GM19193 (cell line): ENCODE data around the gene TRIM74.
"Not testable (repeated sequence)": the region's sequence is repeated elsewhere in the genome, so short reads cannot be mapped to it uniquely, and the experiment has no call there.

Source experiments
- POLR2A ChIP-seq: IDR thresholded peaks from 4 replicates; pipeline ENCODE4 v1.6.1; 2011; ENCODE audit not compliant: insufficient read depth, insufficient read length; ENCODE audit errors: extremely low read depth

The TRIM74 gene

GRCh38 chr7:72968980-72969516 is at the start of gene TRIM74:
Gene TRIM74 (minus strand): TSS chr7:72969466. CDS start chr7:72966157, 3,309 bp downstream.
- not testable (repeated sequence) for TF ChIP-seq POLR2A

DNA sequence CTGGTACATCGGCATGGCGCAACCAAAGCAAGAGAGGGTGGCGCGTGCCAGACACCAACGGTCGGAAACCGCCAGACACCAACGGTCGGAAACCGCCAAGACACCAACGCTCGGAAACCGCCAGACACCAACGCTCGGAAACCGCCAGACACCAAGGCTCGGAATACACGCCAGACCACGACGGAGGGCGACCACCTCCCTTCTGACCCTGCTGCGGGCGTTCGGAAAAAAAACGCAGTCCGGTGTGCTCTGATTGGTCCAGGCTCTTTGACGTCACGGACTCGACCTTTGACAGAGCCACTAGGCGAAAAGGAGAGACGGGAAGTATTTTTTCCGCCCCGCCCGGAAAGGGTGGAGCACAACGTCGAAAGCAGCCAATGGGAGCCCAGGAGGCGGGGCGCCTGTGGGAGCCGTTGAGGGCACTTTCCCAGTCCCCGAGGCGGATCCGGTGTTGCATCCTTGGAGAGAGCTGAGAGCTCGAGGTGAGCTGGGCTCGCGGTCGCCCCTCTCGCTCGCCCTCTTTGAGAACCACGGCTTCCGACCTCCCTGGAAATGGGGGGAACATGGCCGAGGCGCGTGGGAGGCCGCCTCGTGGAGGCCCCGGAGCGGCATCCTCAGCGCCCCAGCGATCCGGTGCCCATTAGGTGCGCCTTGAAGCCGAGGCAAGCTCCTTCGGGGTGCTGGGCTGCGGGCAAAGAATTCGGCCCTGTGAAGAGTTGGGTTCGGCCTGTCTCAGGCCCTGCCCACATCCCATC is 36.6 kb upstream of the TRIM74 start:
- peak; percentile 76 for TF ChIP-seq POLR2A

GRCh38 chr7:72954563-72955198 is 14.6 kb downstream of the TRIM74 start:
- peak; percentile 33 for TF ChIP-seq POLR2A

DNA sequence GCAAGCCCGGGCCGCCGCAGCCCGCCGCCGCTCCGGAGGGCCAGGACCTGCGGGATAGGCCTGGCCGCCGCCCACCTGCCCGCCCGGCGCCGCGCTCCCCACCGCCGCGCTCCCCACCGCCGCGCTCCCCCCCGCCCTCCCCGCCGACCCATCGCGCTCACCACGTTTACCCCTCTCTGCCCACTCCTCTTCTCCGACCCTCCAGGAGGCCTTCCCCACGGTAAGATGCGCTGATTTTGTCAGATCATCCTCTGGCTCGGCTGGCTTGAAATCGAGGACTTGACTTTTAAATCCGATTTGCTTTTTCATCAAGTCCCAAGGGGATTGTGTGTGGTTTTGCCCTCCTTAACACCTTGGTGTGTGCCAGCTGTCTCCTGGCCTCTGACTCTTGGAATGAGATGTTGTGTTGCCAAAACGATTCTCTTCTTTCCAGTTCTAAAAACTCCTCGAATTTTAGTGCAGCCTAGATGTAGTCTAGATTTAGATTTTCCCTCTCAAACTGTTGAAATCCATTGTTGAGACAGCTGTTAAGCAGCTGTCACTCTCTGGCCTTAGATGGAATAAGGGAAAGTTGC is 43.6 kb downstream of the TRIM74 start:
- no peak for TF ChIP-seq POLR2A

DNA sequence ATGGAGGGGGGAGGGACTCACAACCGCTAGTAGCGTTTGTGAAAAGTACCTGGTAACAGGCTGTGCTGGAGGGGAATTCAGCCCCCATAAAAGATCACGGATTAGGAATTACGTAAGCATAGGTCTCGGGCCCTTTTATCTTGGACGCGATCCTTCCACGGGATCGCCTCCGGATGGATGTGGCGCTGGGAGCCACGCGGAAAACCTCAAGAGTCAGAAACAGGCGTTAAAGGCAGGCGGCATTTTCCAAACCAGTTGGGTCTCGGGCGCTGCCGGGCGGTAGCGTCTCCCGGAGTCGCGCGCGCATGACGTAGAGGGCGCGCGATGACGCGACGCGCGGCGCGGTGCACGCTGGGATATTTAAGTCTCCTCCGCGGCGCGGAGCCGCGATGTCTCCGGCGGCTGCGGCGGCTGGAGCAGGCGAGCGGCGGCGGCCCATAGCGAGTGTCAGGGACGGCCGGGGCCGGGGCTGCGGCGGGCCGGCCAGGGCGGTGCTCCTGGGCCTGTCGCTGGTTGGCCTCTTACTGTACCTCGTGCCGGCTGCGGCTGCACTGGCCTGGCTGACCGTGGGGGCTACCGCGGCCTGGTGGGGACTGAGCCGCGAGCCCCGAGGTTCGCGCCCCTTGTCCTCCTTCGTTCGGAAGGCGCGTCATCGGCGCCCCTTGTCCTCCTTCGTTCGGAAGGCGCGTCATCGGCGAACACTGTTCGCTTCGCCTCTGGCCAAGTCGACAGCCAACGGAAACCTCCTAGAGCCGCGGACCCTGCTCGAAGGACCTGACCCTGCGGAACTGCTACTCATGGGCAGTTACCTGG is 44.3 kb downstream of the TRIM74 start, which contains the start of gene POM121:
Gene POM121, plus strand, starts transcription at position 363 of the 813 bp plus-strand sequence. Its CDS starts 27 bp downstream, at position 390.
- TF ChIP-seq POLR2A, result peak; percentile 86

DNA sequence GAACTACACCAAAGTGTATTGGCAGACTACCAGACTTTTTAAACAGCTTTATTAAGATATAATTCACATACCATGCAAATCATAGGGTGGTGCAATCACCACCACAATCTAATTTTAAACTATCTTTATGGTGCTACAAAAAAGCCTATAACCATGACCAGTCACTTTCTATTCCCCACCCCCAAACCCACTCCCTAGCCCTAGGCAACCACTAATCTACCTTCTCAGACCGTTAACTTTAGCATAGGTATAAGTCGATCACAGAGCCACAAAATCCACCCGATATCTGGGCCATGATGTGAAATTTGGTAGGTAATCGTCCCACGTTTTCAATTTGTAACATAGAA is 44.9 kb downstream of the TRIM74 start:
- no peak for TF ChIP-seq POLR2A

GRCh38 chr7:72919256-72919775 is 50.0 kb downstream of the TRIM74 start:
- TF ChIP-seq POLR2A, result no peak
